GM20000 (cell line): Measurements from ENCODE around the gene CADPS.

ENCODE experiments used
- DNase-seq: peaks from one replicate; pipeline ENCODE4 v3.0.0; 2012; ENCODE audit warnings: low spot score
- TF ChIP-seq, protein P1 (sequence below): IDR thresholded peaks from 2 replicates; pipeline ENCODE4 v1.5.1; 2012; ENCODE audit warnings: mild to moderate bottlenecking, control low read depth; ENCODE audit errors: extremely low read depth, missing control alignments

Gene CADPS

DNA sequence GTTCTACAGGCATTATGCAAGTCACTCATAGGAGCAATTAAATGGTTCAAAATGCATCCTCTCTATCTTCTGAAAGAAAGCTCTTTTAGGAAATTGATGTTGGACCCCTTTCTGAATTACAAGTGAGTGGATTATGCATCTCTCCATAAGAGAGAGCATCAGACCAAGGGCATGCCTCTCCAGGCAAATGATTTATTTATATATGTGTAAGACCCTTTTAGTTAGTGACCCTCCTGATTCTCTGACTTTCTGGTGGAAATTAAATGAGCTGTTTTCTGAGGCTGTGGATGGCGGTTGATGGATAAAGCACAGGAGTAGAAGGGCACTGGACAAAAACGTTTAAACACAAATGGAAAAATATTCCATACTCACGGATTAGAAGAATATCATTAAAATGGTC lies 62.6 kb downstream of the CADPS start:
- no peak for DNase-seq
- TF ChIP-seq, protein P1, sequence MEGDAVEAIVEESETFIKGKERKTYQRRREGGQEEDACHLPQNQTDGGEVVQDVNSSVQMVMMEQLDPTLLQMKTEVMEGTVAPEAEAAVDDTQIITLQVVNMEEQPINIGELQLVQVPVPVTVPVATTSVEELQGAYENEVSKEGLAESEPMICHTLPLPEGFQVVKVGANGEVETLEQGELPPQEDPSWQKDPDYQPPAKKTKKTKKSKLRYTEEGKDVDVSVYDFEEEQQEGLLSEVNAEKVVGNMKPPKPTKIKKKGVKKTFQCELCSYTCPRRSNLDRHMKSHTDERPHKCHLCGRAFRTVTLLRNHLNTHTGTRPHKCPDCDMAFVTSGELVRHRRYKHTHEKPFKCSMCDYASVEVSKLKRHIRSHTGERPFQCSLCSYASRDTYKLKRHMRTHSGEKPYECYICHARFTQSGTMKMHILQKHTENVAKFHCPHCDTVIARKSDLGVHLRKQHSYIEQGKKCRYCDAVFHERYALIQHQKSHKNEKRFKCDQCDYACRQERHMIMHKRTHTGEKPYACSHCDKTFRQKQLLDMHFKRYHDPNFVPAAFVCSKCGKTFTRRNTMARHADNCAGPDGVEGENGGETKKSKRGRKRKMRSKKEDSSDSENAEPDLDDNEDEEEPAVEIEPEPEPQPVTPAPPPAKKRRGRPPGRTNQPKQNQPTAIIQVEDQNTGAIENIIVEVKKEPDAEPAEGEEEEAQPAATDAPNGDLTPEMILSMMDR = no peak

DNA sequence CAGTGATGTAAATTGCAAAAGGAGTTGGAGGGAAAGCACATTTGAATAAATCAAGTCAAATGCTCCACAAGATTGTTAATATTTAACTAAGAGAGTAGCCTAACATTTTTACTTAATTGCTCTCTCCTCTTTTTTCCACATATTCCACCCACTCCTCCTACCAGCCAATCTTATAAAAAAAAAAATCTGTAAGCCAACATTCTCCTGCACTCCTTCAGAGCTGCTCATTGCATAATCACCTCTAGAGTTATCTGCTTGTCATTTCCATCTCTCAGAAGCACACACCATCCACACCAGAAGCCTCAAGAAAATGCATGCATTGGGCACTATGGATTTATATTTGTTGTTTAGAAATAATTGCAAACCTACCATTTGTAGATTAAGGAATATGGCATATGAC lies 64.1 kb downstream of the CADPS start:
- no peak for DNase-seq
- TF ChIP-seq, protein P1 = no peak

DNA sequence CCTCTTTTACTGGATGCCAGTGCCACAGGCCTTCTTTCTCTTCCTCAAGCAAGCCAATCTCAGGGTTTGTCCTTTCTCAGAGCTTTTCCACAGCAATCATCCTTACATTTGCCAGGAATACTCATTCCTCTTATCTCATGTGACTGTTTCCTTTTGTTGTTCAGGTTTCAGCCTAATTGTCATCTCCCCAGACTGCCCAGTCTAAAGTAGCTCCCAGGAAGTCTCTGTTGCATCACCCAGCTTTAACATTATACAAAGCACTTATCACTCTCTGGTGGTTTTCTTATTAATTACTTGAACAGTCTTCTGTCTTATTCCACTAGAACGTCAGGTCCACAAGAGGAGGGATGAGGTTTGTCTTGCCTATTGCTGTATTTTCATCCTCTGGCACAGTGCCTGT lies 65.8 kb downstream of the CADPS start:
- no peak for DNase-seq
- TF ChIP-seq, protein P1 = no peak

DNA sequence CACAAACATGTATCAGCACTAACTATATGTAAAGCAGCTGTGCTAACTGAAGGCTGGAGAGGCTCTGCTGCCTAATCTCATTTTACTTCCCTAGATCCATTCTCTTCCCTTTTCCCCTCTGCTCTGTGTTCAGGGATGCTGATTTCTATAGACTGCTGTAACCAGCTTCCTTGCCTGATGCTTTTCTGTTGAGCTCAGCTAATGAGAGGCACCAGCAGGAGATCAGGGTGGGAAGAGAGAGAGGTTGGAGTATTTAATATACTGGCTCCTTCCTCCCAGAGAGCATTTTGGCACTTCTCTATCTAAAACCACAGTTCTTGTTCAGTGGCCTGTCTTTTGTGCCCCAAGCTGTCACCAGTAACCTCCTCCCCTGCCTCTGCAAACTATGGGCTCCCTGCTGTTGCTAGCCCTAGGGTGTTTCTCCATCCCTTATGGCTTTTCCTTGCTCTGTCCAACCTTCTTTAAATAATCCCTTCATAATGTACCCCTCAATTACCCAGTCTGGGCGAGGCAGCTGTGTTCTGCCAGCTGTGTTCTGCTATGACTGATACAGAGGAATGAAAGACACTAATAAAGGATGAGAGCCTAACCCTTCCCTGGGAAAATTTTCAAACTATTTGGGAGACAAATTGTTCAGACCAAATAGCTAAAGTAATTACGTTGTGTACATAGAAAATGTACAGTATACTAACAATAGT lies 69.5 kb downstream of the CADPS start:
- TF ChIP-seq, protein P1 = no peak
- no peak for DNase-seq

DNA sequence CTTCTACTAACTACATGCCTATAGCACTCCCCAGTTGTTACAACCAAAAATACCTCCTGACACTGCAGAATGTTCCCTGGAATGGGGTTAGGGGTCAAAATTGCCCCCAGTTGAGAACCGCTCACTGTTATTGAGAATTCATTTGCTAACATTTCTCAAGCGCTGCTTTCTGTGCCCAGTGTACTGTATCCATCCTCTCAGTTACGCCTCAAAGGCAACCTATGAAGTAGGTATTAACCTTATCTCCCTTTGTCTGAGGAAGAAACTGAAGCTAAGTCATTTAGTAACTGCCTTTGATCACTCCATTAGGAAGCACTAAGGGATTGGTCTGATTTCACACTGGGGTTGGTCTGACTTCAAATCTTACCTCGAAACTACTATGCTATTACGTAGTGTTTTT lies 70.1 kb downstream of the CADPS start:
- TF ChIP-seq, protein P1 = no peak
- no peak for DNase-seq

DNA sequence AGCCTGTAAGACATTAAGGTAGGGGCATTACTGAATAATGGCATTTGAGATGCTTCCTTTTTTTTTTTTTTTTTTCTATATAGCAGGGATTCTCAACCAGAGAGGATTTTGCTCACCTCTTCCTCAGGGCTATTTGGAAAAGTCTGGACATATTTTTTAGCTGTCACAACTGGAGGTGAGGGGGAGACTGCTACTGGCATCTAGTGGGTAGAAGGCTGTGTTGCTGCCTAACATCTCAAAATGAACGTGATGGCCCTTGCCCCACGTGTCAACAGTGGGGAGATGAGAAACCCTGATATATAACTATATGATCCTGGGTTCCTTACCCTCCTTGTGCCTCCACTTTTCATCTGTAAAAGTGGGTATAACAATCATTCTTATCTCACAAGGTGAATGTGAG lies 71.9 kb downstream of the CADPS start:
- TF ChIP-seq, protein P1 = no peak
- DNase-seq = no peak

DNA sequence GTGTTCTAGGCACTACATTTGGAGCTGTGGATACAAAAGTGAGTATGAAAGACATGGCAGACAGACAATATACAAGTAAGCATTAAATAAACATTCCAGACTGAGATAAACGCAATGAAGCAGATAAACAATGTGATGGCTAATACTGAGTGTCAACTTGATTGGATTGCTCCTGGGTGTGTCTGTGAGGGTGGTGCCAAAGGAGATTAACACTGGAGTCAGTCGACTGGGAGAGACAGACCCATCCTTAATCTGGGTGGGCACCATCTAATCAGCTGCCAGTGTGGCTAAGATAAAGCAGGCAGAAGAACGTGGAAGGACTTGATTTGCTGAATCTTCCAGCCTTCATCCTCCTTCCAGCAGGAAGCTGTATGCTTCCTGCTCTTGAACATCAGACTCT lies 77.2 kb downstream of the CADPS start:
- DNase-seq = no peak
- TF ChIP-seq, protein P1 = no peak
